ENCODE results near the gene PAK3. TPM values are rescaled to one million over a fixed set of nuclear protein-coding genes. Genes with fewer than 3 reads are reported as not detected.

Gene PAK3
- total and polyA plus RNA-seq, 2 of the 4 experiments (the other 2 are of a cell fraction): 0.22 to 0.36 TPM

DNA sequence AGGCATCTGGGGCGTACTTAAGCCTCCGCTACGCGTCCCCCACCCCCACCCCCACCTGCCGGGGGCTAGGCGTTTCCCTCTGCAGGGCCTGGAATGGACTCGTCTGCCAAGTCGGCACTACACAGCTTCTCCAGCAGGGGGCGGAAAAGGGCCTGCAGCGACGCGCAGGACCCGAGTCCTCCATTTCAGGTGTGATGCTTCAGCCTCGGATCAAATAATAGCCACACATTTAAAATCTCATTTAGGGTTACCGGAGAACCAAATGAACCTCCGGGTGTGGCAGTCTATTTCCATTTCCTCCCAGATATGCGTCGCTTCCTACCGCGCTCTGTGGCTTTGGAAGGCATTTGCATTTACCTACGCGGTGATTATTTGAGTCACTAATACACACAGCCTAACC, 2.9 kb downstream of the PAK3 start:
- Histone ChIP-seq H3K4ac (ENCODE audit: low read depth, low read length) (no peak overlapping the region), H3K4me2 (ENCODE audit: low read depth, low read length) (no peak overlapping the region), H3K9me3 (ENCODE audit: control insufficient read depth, insufficient read depth, low read length) (no peaks in the 10 kb centered on the region), H3K36me3 (ENCODE audit: control insufficient read depth, insufficient read depth, low read length) (no peaks in the 10 kb centered on the region), H2BK120ac (ENCODE audit: low read depth, low read length) (no peak overlapping the region), H3K9me1 (ENCODE audit: insufficient read depth, low read length) (no peaks in the 10 kb centered on the region), H3K27ac (ENCODE audit: insufficient read depth, low read length) (no peak overlapping the region), H3K9ac (ENCODE audit: low read depth, low read length) (no peak overlapping the region), H2AK9ac (replicated peaks; ENCODE audit: low read depth, low read length, poor library complexity) (no peak overlapping the region), H3K79me1 (ENCODE audit: low read depth in 1 of 2, low read length in 2 of 2) (no peaks in the 10 kb centered on the region), H3K14ac (replicated peaks; ENCODE audit: low read depth, low read length) (no peak overlapping the region), H3K56ac (ENCODE audit: extremely low read depth, insufficient read depth, low read length) (no peak overlapping the region), H3K4me1 (ENCODE audit: control insufficient read depth, insufficient read depth, low read length) (no peaks in the 10 kb centered on the region), H2BK20ac (ENCODE audit: low read depth, low read length) (no peak overlapping the region), H3K23ac (ENCODE audit: low read depth, low read length) (no peak overlapping the region), H3K18ac (ENCODE audit: low read depth, low read length) (no peak overlapping the region), H3K4me3 (ENCODE audit: insufficient read depth, low read depth, low read length) (no peak overlapping the region), H4K91ac (ENCODE audit: insufficient read depth, low read depth, low read length) (no peak overlapping the region), H3K27me3 (ENCODE audit: control insufficient read depth, insufficient read depth, low read length) (peaks cover 14% of the 10 kb centered on the region), H2BK15ac (ENCODE audit: low read depth, low read length) (no peak overlapping the region), H4K20me1 (ENCODE audit: insufficient read depth, low read length) (no peaks in the 10 kb centered on the region; the same call in 1 of the 2 replicates), H2AK5ac (ENCODE audit: low read depth, low read length) (no peak overlapping the region), H2BK5ac (ENCODE audit: low read depth, low read length, poor library complexity, severe bottlenecking) (no peak overlapping the region), H2AFZ (replicated peaks; ENCODE audit: low read length, poor library complexity) (no peak overlapping the region), H4K5ac (ENCODE audit: low read depth, low read length) (no peak overlapping the region), H4K8ac (ENCODE audit: low read depth in 2 of 2, low read length in 2 of 2) (no peak overlapping the region)
- no CpG with 5 or more reads among the region's 22 CpGs for WGBS, 2 experiments (ENCODE audit: extremely low coverage in 2 of 2, insufficient read length in 1 of 2)
- TF ChIP-seq, protein P1, sequence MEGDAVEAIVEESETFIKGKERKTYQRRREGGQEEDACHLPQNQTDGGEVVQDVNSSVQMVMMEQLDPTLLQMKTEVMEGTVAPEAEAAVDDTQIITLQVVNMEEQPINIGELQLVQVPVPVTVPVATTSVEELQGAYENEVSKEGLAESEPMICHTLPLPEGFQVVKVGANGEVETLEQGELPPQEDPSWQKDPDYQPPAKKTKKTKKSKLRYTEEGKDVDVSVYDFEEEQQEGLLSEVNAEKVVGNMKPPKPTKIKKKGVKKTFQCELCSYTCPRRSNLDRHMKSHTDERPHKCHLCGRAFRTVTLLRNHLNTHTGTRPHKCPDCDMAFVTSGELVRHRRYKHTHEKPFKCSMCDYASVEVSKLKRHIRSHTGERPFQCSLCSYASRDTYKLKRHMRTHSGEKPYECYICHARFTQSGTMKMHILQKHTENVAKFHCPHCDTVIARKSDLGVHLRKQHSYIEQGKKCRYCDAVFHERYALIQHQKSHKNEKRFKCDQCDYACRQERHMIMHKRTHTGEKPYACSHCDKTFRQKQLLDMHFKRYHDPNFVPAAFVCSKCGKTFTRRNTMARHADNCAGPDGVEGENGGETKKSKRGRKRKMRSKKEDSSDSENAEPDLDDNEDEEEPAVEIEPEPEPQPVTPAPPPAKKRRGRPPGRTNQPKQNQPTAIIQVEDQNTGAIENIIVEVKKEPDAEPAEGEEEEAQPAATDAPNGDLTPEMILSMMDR (conservative IDR thresholded peaks at IDR 0.05; ENCODE audit: low read depth, low read length): peak; percentile 41
- TF ChIP-seq BHLHE40 (IDR thresholded peaks at IDR 0.05; ENCODE audit: low read depth, low read length) (no peak), CHD1 (IDR thresholded peaks at IDR 0.05; ENCODE audit: low read depth, low read length) (no peak), RCOR1 (IDR thresholded peaks at IDR 0.05; ENCODE audit: insufficient replicate concordance, low read length) (no peak), MXI1 (IDR thresholded peaks at IDR 0.05; ENCODE audit: borderline replicate concordance, low read depth, low read length) (no peak)
- dilution Hi-C loops (cut with HindIII; ENCODE audit: low sequenced_read_pairs, unreplicated experiment): no loop called here
- no TSS peak for BruUV-seq (replicated peaks)
- CTCF ChIA-PET: interaction anchor here (0.6 kb wide), 1 partner anchor 28 kb away, joined by 3 read pairs; no protein-coding TSS in a partner anchor
- DNase-seq (peak; percentile 11), ATAC-seq (ENCODE audit: low read depth) (no peak)
- POLR2A ChIA-PET (ENCODE audit: unreplicated experiment): no interaction called here
- in situ Hi-C loops (cut with MboI; ENCODE audit: low sequenced_read_pairs): no loop called here
- intact Hi-C loops (cut with micrococcal nuclease): no loop called here
